ENCODE measurements around the gene METTL18.

METTL18 gene

GRCh38 chr1:169809370-169810095 is 14.8 kb upstream of the METTL18 start:
- peak; percentile 69 for DNase-seq (ENCODE audit: low read depth)
- H3K4me3 ChIP-seq (ENCODE audit: low read depth, low read length), result no peak overlapping the region
- TF ChIP-seq CTCF (conservative IDR thresholded peaks at IDR 0.05; ENCODE audit: low read depth, low read length), result peak; percentile 49

- DNase-seq (ENCODE audit: low read depth), result no peak
- TF ChIP-seq CTCF (conservative IDR thresholded peaks at IDR 0.05; ENCODE audit: low read depth, low read length), result no peak
Measured at GRCh38 chr1:169804941-169805340, 10.2 kb upstream of the METTL18 start.

DNA sequence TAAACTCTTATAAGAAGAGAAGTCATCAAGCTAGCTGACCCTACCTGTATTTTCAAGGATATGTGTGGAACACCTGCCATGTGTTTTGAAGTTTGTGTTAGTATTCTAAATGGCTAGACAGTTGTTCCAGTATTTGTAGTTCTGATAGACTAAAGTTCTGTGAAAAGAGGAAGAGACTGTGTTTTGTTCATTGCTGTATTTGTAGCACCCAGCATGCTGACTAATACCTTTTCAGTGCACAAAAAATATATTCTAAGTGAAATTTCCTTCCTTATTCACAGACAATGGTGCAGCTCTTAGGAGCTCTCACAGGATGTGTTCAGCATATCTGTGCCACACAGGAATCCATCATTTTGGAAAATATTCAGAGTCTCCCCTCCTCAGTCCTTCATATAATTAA is 8.2 kb upstream of the METTL18 start:
- TF ChIP-seq CTCF (conservative IDR thresholded peaks at IDR 0.05; ENCODE audit: low read depth, low read length), result no peak
- no peak for DNase-seq (ENCODE audit: low read depth)
- H3K4me3 ChIP-seq (ENCODE audit: low read depth, low read length), result no peak overlapping the region

More at GRCh38 chr1:169804941-169805340, 10.2 kb upstream of the METTL18 start:
- no peak overlapping the region for H3K4me3 ChIP-seq (ENCODE audit: low read depth, low read length)

DNA sequence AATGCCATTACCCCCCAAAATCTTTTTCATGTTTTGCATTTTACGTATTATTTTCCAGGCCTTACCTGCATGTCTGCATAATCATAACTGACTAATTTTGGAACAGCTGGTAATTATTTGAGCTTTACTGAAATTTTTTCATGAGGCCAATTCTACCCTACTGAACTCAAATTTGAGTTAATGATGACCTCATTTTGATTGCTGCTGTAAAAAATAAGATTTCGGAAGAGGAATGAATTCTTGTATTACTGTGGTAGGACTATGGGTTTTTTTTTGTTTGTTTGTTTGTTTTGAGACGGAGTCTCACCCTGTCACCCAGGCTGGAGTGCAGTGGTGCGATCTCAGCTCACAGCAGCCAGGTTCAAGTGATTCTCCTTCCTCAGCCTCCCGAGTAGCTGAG is 2.6 kb upstream of the METTL18 start:
- no peak overlapping the region for H3K4me3 ChIP-seq (ENCODE audit: low read depth, low read length)
- no peak for TF ChIP-seq CTCF (conservative IDR thresholded peaks at IDR 0.05; ENCODE audit: low read depth, low read length)
- DNase-seq (ENCODE audit: low read depth), result no peak

DNA sequence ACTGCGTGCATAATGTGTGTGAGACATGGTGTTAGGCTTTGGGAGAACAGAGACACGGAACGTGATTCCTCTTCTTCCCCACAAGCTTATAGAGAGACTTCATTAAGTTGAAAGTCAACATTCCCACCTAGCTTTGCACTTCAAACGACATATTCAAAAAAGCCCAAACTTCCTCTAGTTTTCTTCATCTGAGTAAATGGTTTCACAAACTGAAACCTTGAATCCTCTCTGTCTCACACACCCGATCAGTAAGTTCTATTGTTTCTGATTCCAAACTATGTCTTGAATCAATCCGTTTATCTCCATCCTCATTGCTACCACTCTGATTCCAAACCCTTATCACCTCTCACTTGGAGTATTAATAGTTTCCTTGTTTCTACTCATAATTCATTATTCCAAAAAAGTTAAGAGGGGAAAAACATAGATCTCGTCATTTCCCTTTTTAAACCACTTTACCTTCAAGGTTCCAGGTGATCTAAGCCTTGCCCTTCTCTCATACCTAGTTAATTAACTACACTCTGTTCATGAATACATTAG is 1.6 kb upstream of the METTL18 start:
- no peak overlapping the region for H3K4me3 ChIP-seq (ENCODE audit: low read depth, low read length)
- no peak for DNase-seq (ENCODE audit: low read depth)
- no peak for TF ChIP-seq CTCF (conservative IDR thresholded peaks at IDR 0.05; ENCODE audit: low read depth, low read length)

- DNase-seq (ENCODE audit: low read depth), result no peak
- no peak for TF ChIP-seq CTCF (conservative IDR thresholded peaks at IDR 0.05; ENCODE audit: low read depth, low read length)
- peak overlapping the region; percentile 85 for H3K4me3 ChIP-seq (ENCODE audit: low read depth, low read length)
Measured at GRCh38 chr1:169795687-169796086, 980 bp upstream of the METTL18 start.

GRCh38 chr1:169793730-169794129 is 977 bp downstream of the METTL18 start:
- DNase-seq (ENCODE audit: low read depth), result no peak
- TF ChIP-seq CTCF (conservative IDR thresholded peaks at IDR 0.05; ENCODE audit: low read depth, low read length), result no peak
- H3K4me3 ChIP-seq (ENCODE audit: low read depth, low read length), result peak overlapping the region; percentile 85

Measured in choroid plexus epithelial cell (primary cell).